Esophagus mucosa (tissue), 1 donor: ENCODE data around the gene DYNLT3. TPM values are rescaled to one million over a fixed set of nuclear protein-coding genes. Genes with fewer than 3 reads are reported as not detected.

Experiments
- total RNA-seq: library from RNA; stranded (reverse); gene quantifications from one replicate; pipeline ENCODE4 v1.2.4, GENCODE V29; 2023
- donor health status: DM: yes; HTN: yes; CAD: no.

Gene DYNLT3
- total RNA-seq, 1 donor from 2014 or later = 46.0 TPM

Other genes starting within 250 kb of the DYNLT3 start
- gene XK, start 161.8 kb downstream of the DYNLT3 start, total RNA-seq = 2.7 TPM
- gene CYBB, start 67.5 kb downstream of the DYNLT3 start, total RNA-seq = 2.4 TPM
- 3.9 TPM for gene SYTL5, start 159.0 kb upstream of the DYNLT3 start, total RNA-seq